Right cardiac atrium (tissue), 5 donors: ENCODE measurements around the gene PBX3. TPM values are rescaled to one million over a fixed set of nuclear protein-coding genes. Genes with fewer than 3 reads are reported as not detected.
A peak's percentile ranks its signal among the peaks of the same experiment; 100 is the strongest.

Source experiments
- ATAC-seq, 2 donors: fragments of 200-7000 bp; cut with Tn5 transposase; one replicate each; pipeline versions ENCODE4 v1.8.0 to v1.9.1; 2020; ENCODE audit warnings: moderate library complexity in 2 of 2, mild to moderate bottlenecking in 1 of 2
- DNase-seq, 3 donors: peaks; one replicate each; pipeline ENCODE4 v3.0.0-alpha.2; 2020
- H3K27ac ChIP-seq: one replicate; pipeline ENCODE4 v1.5.1; 2013; ENCODE audit warnings: mild to moderate bottlenecking, low read length, control low read depth, moderate library complexity
- H3K27me3 ChIP-seq: one replicate; pipeline ENCODE4 v1.6.1; 2013; ENCODE audit not compliant: control insufficient read depth, insufficient read depth
- H3K4me1 ChIP-seq: one replicate; pipeline ENCODE4 v1.6.1; 2013; ENCODE audit warnings: low read length; ENCODE audit not compliant: control insufficient read depth, insufficient read depth
- H3K4me3 ChIP-seq: one replicate; pipeline ENCODE4 v1.5.1; 2013; ENCODE audit warnings: low read length, control low read depth
- H3K9me3 ChIP-seq: one replicate; pipeline ENCODE4 v1.6.1; 2013; ENCODE audit warnings: low read length; ENCODE audit not compliant: control insufficient read depth
- WGBS: extraction: QIAGEN DNeasy Blood & Tissue Kit; methylation state at CpG from one replicate; pipeline ENCODE4 v1.1.7; 2013; 5-methylcytosine and 5-hydroxymethylcytosine counted together
- intact Hi-C, 4 donors: fragments of 100-400 bp; cut with DNase I; formaldehyde crosslinking; loops; one replicate each; pipeline versions ENCODE4 v1.11.0 to v1.14.0; 2022 to 2023
- polyA plus RNA-seq: library from polyadenylated mRNA; stranded (reverse); fragments of 200-250 nt; gene quantifications from one replicate; pipeline ENCODE4 v1.2.3, GENCODE V29; 2013
- total RNA-seq, 4 donors: library from RNA; stranded (reverse); fragmentation: NEBNext Ultra II Directional; extraction: Animal tissue kit (Norgen Biotek cat#: 25700); gene quantifications; one replicate each; pipeline ENCODE4 v1.2.1, GENCODE V29; 2021
- donor health status: healthy with polysubstance abuse.
- donor health status: DM: no; HTN: yes; CAD: no.
- donor health status: DM: no; HTN: no; CAD: no.
- donor health status: DM: no; HTN: yes; CAD: no; lungs with severe emphysema.
- donor health status: DM: yes; HTN: yes; CAD: no.

The PBX3 gene
- total and polyA plus RNA-seq, 5 donors = 47.6 to 107 (median 88.4) TPM

DNA sequence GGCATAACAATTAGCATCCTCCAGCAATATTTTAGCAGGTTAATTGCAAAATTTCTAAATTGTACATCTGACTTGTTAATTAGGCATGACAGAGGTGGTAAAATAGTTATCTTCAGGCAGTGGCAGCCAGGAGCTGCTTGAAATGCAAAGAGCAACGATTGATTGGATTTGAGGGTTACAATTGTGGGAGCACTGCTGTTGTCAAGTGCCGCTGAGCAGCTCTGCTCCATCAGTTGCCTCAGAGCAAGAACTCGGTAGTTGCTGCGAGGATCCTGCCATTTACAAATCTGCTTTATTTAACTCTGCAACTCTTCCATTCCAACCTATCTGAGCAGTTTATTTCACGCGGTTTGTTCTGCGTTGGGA lies 12.6 kb downstream of the PBX3 start:
- Histone ChIP-seq H3K27ac (no peak overlapping the region), H3K4me1 (peaks cover 5% of the 10 kb centered on the region), H3K4me3 (peak overlapping the region; percentile 38), H3K9me3 (no peaks in the 10 kb centered on the region), H3K27me3 (no peaks in the 10 kb centered on the region)
- 22% methylated on average over 7 of the region's 7 CpGs for WGBS
- DNase-seq (no peak), ATAC-seq (peak; percentile 51)
- intact Hi-C loops = loop anchor here in 3 of 4 donors (5.0 to 10.0 kb wide), 4 partner anchors 63 to 215 kb away; no protein-coding TSS in a partner anchor

DNA sequence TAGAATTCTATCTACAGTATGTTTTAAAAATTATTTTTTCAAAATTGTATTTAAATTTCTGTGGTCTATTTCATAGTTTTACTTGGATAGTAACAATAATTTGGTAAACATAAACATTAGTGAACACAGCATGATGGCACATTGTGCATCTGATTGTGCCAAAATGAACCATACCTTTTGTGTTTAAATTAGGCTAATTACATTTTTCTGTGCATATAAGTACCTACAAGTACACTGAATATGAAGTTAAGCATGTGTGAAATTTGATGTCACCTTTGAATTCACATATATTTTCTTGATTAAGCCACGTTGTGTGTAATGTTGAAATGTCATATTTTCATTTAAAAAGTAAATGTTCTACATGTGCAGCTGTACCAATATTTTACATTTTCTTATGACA lies 13.4 kb downstream of the PBX3 start:
- Histone ChIP-seq H3K9me3 (no peaks in the 10 kb centered on the region), H3K4me1 (peaks cover 5% of the 10 kb centered on the region), H3K27me3 (no peaks in the 10 kb centered on the region), H3K4me3 (no peak overlapping the region), H3K27ac (no peak overlapping the region)
- intact Hi-C loops = no loop called here
- 78% methylated on average over 1 of the region's 1 CpG for WGBS
- ATAC-seq (no peak), DNase-seq (no peak)

DNA sequence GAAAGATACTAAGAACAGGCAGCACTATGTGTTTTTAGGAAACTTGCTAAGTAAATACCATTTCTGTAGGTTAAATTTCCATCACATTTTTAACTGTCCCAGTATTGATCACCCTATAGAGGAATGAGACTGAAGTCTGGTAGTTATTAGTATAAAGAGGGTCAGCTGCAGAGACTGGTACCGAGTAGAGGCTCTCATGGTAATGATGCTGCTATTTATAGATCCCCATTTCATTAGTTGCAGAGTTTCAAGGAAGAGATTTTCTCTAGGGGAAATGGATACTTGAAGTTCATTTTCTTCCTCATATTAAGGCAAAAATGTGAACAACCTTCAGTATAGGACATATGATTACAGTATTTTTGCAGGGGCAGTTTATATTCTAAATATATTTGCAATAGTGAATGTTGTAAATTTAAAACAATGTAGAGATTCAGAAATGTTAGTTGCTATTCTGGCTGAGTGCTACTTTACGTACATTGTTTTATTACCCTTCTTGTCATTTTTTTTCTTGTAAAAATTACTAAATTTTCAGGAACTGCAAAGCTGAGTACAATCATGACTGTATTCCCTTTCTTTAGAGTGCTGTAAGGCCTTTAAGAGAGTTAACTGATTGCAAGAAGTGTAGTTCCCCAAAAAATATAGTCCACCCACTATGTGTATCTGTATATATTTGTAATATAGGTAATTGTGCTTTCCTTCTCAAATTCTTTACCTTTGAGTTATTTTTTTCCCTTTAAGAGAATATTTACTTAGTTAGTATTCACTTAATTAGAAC lies 14.7 kb downstream of the PBX3 start:
- Histone ChIP-seq H3K4me3 (no peak overlapping the region), H3K4me1 (peaks cover 2% of the 10 kb centered on the region), H3K27me3 (no peaks in the 10 kb centered on the region), H3K9me3 (no peaks in the 10 kb centered on the region), H3K27ac (no peak overlapping the region)
- WGBS = 40% methylated on average over 2 of the region's 2 CpGs
- intact Hi-C loops = no loop called here
- ATAC-seq (no peak), DNase-seq (no peak)

DNA sequence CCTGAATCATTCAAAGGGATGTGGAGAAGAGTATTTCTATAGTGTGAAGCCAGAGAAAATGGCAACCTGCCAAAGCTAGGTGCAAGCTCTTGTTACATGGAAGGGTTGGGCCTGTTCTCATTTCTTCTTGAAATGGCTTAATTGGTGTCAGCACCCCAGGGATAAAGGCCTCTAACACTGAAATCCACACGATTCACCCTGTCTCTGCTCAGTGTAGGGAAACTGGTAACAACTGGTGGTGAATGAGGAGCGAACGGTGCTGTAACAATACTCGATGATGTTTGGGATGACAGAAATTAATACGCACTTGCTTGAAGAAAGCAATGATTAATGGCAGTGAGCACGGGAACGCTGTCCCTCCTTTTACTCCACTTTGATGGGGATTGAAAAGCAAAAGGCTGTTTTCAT lies 16.2 kb downstream of the PBX3 start:
- no peak for DNase-seq
- no peaks in the 10 kb centered on the region for H3K9me3 ChIP-seq
- WGBS = 41% methylated on average over 7 of the region's 7 CpGs
- H3K4me3 ChIP-seq = no peak overlapping the region
- no peak for ATAC-seq
- intact Hi-C loops = no loop called here
- peaks cover 2% of the 10 kb centered on the region for H3K4me1 ChIP-seq
- no peak overlapping the region for H3K27ac ChIP-seq
- H3K27me3 ChIP-seq = no peaks in the 10 kb centered on the region

DNA sequence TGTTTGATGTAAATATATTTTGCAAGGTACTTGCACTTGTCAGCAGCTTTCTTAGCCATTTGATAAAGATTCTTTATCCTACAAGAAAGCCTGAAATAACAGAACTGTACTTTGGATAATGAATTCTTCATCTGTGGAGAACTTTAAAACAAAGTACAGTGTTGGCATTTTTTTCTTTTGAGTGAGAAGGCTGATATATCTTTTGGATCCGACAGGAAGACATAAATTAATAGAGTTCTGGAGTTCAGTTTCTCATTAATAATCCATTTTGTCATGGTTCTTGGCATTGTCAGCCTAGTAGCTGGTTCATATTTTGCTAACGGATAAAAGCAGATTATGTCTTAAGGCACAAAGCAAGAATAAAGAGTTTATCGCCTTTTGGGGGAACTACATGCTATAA lies 17.0 kb downstream of the PBX3 start:
- H3K4me3 ChIP-seq = no peak overlapping the region
- no peak overlapping the region for H3K27ac ChIP-seq
- H3K27me3 ChIP-seq = no peaks in the 10 kb centered on the region
- 56% methylated on average over 3 of the region's 3 CpGs for WGBS
- intact Hi-C loops = no loop called here
- DNase-seq (no peak), ATAC-seq (no peak)
- no peaks in the 10 kb centered on the region for H3K9me3 ChIP-seq
- peaks cover 2% of the 10 kb centered on the region for H3K4me1 ChIP-seq

DNA sequence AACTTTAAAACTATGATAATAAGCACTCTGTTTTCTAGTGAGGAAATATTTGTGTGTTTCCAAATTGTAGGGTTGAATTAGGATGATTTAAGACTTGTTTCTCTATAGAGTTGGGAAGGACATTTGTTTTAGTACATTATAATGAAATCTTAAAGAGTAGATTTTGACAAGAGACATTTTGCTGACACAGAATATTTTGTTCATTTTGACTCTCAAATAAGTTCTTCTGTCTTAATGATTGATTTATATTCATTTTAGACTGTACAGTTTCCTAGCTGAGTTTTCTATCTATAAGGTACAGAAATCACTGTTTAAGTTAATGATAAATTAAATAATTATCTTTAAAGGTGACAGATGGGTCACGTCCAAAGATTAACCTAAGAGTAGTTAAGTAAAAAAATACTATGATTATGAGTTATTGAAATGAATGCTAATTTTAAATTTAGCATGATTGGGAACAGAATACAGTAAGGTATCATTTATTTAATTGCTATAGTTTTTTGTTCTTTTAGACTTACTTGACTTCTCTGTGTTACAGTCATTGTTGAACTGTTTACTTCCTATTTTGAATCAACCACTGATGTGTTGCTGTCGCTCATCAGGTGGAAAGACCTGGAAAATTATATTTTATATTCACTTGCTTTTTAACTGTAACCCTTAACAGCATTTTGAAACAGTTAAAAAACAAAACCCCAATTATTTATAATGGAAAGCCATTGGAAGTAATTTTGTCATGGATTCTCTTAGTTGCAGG lies 19.5 kb downstream of the PBX3 start:
- DNase-seq (no peak), ATAC-seq (no peak)
- Histone ChIP-seq H3K27ac (no peak overlapping the region), H3K4me1 (peaks cover 2% of the 10 kb centered on the region), H3K9me3 (no peaks in the 10 kb centered on the region), H3K27me3 (no peaks in the 10 kb centered on the region), H3K4me3 (no peak overlapping the region)
- 97% methylated on average over 2 of the region's 2 CpGs for WGBS
- intact Hi-C loops = no loop called here

DNA sequence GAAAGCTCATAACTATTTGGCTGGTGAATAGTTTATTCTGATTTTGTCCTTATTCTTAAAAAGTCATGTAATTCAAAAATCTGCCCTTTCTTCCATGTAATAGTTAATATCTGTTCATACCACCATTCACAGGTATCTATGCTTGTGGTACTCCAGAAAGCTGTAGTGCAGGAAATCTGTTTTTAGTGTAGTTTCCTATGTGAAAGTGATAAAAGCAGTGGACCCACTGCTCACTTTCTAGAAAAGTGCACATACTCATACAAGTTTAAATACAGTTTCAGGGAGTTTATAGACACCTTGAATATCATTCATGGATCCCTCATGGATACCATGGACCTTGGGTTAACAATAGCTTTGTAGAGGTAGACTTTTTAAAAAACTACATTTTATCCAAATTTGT lies 20.2 kb downstream of the PBX3 start:
- no peaks in the 10 kb centered on the region for H3K27me3 ChIP-seq
- H3K27ac ChIP-seq = no peak overlapping the region
- intact Hi-C loops = no loop called here
- H3K9me3 ChIP-seq = no peaks in the 10 kb centered on the region
- peaks cover 2% of the 10 kb centered on the region for H3K4me1 ChIP-seq
- DNase-seq = no peak
- ATAC-seq = no peak
- H3K4me3 ChIP-seq = no peak overlapping the region

DNA sequence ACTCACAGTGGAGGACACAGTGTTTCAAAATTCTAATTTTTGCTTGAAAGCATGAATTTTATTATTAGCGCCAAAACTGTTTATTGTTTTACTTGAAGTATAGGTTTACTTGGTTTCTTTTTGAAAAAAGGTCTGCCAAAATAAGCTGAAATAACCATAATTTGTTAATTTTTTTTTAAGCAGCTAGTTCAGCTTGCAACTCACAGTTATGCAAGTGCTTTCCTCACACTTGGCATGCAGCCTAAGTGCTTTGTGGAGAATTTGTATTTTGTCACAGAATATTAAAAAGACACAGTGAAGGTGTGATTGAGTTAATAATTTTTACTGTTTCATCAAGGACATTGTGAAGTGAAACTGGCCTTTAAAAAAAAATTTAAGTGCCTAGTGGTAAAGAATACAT lies 21.6 kb downstream of the PBX3 start:
- DNase-seq (no peak), ATAC-seq (no peak)
- intact Hi-C loops = no loop called here
- no peaks in the 10 kb centered on the region for H3K27me3 ChIP-seq
- no peaks in the 10 kb centered on the region for H3K9me3 ChIP-seq
- 96% methylated on average over 1 of the region's 1 CpG for WGBS
- H3K4me1 ChIP-seq = no peaks in the 10 kb centered on the region
- H3K27ac ChIP-seq = no peak overlapping the region
- no peak overlapping the region for H3K4me3 ChIP-seq

DNA sequence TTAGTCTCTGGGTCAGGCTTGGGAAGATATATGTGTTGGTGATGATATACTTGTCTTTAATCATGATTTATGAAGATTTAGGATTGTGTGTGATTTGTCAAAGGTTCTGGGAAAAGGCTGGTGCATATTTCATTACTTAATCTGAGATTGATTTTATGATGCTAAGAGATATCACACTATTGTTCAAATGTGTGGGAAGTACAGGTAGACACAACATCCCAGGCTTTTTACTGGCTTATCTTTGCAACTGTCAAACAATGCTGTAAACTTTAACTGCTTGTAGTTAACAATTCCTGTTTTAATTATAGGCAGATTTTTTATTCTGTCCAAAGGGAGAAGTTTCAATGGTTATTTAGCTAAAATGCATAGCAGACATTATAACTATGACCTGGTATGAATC lies 23.9 kb downstream of the PBX3 start:
- Histone ChIP-seq H3K4me1 (peaks cover 2% of the 10 kb centered on the region), H3K27ac (no peak overlapping the region), H3K9me3 (no peaks in the 10 kb centered on the region), H3K27me3 (no peaks in the 10 kb centered on the region), H3K4me3 (no peak overlapping the region)
- DNase-seq (no peak), ATAC-seq (no peak)
- intact Hi-C loops = no loop called here

DNA sequence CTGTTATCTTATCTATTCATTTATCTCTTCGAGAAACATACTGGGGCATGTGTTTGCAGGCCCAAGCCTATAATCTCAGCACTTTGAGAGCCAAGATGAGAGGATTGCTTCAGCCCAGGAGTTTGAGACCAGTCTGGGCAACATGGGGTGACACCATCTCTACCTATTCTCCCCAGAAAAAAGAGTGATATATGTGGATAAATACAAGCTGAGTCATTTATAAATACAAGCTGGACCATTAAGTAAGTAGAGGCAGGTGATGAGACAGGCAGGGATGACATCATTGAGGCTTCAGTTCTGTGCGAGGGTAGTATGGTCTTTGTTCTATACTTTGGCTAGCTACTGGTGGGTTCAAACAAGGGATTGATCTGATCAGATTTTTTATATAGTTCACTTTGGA lies 25.6 kb downstream of the PBX3 start:
- 73% methylated on average over 2 of the region's 2 CpGs for WGBS
- Histone ChIP-seq H3K27me3 (no peaks in the 10 kb centered on the region), H3K4me1 (peaks cover 2% of the 10 kb centered on the region), H3K4me3 (no peak overlapping the region), H3K27ac (no peak overlapping the region), H3K9me3 (no peaks in the 10 kb centered on the region)
- ATAC-seq (no peak), DNase-seq (no peak)
- intact Hi-C loops = no loop called here

DNA sequence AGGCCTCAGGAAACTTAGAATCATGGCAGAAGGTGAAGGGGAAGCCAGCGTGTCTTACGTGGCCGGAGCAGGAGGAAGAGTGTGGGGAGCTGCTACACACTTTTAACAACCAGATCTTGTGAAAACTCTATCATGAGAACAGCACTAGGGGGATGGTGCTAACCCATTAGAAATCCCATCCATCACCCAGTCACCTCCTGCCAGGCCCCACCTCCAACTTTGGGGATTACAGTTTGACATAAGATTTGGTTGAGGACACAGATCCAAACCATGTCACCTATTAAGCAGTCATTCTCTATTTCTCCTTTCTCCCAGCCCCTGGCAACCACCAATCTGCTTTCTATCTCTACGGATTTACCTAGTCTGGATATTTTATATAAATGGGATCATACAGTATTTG lies 26.9 kb downstream of the PBX3 start:
- ATAC-seq (no peak), DNase-seq (no peak)
- Histone ChIP-seq H3K4me1 (peaks cover 2% of the 10 kb centered on the region), H3K27ac (no peak overlapping the region), H3K4me3 (no peak overlapping the region), H3K27me3 (no peaks in the 10 kb centered on the region), H3K9me3 (no peaks in the 10 kb centered on the region)
- WGBS = 76% methylated on average over 4 of the region's 4 CpGs
- intact Hi-C loops = no loop called here
